GM19238 (cell line): ENCODE data around the gene FAM114A1.

Experiments
- DNase-seq: peaks from one replicate; pipeline ENCODE4 v3.0.0; 2011; ENCODE audit warnings: low spot score; ENCODE audit not compliant: insufficient read length

Gene FAM114A1

GRCh38 chr4:38858097-38858420 lies 9.5 kb upstream of the FAM114A1 start:
- no peak for DNase-seq

GRCh38 chr4:38859501-38859900 lies 8.1 kb upstream of the FAM114A1 start:
- DNase-seq, result no peak

- peak; percentile 59 for DNase-seq
Observed at GRCh38 chr4:38860788-38861424, 6.7 kb upstream of the FAM114A1 start.

- DNase-seq, result no peak
Observed at GRCh38 chr4:38861791-38862190, 5.8 kb upstream of the FAM114A1 start.

GRCh38 chr4:38865445-38865844 lies 2.2 kb upstream of the FAM114A1 start:
- DNase-seq, result no peak

- DNase-seq, result no peak
Observed at GRCh38 chr4:38866973-38867477, 581 bp upstream of the FAM114A1 start.

- DNase-seq, result no peak
Observed at GRCh38 chr4:38868059-38868960, 704 bp downstream of the FAM114A1 start.

GRCh38 chr4:38869511-38869910 lies 1.9 kb downstream of the FAM114A1 start:
- no peak for DNase-seq

GRCh38 chr4:38870098-38870808 lies 2.6 kb downstream of the FAM114A1 start:
- DNase-seq, result no peak

GRCh38 chr4:38871593-38871992 lies 4.0 kb downstream of the FAM114A1 start:
- DNase-seq, result no peak

- DNase-seq, result no peak
Observed at GRCh38 chr4:38872620-38873019, 5.0 kb downstream of the FAM114A1 start.

- no peak for DNase-seq
Observed at GRCh38 chr4:38873290-38873944, 5.8 kb downstream of the FAM114A1 start.

GRCh38 chr4:38876636-38877035 lies 9.0 kb downstream of the FAM114A1 start:
- DNase-seq, result no peak

- no peak for DNase-seq
Observed at GRCh38 chr4:38884254-38884653, 16.6 kb downstream of the FAM114A1 start.

GRCh38 chr4:38889143-38889542 lies 21.5 kb downstream of the FAM114A1 start:
- no peak for DNase-seq

- DNase-seq, result no peak
Observed at GRCh38 chr4:38891051-38891983, 23.7 kb downstream of the FAM114A1 start.

GRCh38 chr4:38894322-38894982 lies 26.8 kb downstream of the FAM114A1 start:
- DNase-seq, result no peak

- DNase-seq, result no peak
Observed at GRCh38 chr4:38896940-38897339, 29.3 kb downstream of the FAM114A1 start.

- no peak for DNase-seq
Observed at GRCh38 chr4:38898245-38898644, 30.6 kb downstream of the FAM114A1 start.

- DNase-seq, result no peak
Observed at GRCh38 chr4:38902221-38902620, 34.6 kb downstream of the FAM114A1 start.
